ENCODE data around the gene THTPA. TPM values are rescaled to one million over a fixed set of nuclear protein-coding genes. Genes with fewer than 3 reads are reported as not detected.

Gene THTPA
- total and polyA plus RNA-seq, 2 of the 4 experiments (the other 2 are of a cell fraction), result 5.0 to 9.2 TPM

DNA sequence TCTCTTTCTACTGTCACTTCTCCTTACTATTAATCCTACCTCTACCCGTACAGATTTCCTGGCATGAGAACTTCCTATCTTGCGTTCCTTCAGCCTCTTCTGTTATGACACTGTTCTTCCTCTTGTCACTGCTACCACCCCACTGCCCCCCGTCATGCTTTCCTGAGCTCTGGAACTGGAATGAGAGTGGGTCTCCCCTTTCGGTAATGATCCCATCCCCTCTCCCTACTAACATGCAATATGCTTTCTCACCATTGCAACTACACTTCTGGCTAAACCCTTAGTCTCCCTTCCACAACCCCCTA is 16.4 kb downstream of the THTPA start:
- H2BK20ac ChIP-seq (ENCODE audit: low read depth, low read length), result no peak overlapping the region
- no peak overlapping the region for H3K4ac ChIP-seq (ENCODE audit: low read depth, low read length)
- intact Hi-C loops (cut with micrococcal nuclease), result no loop called here
- no peak overlapping the region for H2BK5ac ChIP-seq (ENCODE audit: low read depth, low read length, poor library complexity, severe bottlenecking)
- no peaks in the 10 kb centered on the region for H3K79me1 ChIP-seq (ENCODE audit: low read depth in 1 of 2, low read length in 2 of 2)
- DNase-seq (no peak), ATAC-seq (ENCODE audit: low read depth) (no peak)
- no peaks in the 10 kb centered on the region; the same call in 1 of the 2 replicates for H4K20me1 ChIP-seq (ENCODE audit: insufficient read depth, low read length)
- no peak overlapping the region for H4K8ac ChIP-seq (ENCODE audit: low read depth in 2 of 2, low read length in 2 of 2)
- H3K9ac ChIP-seq (ENCODE audit: low read depth, low read length), result no peak overlapping the region
- TF ChIP-seq RFX5 (IDR thresholded peaks at IDR 0.05; ENCODE audit: low read depth, low read length), result no peak
- TF ChIP-seq, protein P1, sequence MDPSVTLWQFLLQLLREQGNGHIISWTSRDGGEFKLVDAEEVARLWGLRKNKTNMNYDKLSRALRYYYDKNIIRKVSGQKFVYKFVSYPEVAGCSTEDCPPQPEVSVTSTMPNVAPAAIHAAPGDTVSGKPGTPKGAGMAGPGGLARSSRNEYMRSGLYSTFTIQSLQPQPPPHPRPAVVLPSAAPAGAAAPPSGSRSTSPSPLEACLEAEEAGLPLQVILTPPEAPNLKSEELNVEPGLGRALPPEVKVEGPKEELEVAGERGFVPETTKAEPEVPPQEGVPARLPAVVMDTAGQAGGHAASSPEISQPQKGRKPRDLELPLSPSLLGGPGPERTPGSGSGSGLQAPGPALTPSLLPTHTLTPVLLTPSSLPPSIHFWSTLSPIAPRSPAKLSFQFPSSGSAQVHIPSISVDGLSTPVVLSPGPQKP (IDR thresholded peaks at IDR 0.05; ENCODE audit: borderline replicate concordance, low read depth, low read length), result no peak
- H4K5ac ChIP-seq (ENCODE audit: low read depth, low read length), result no peak overlapping the region
- H2AK9ac ChIP-seq (replicated peaks; ENCODE audit: low read depth, low read length, poor library complexity), result no peak overlapping the region
- no peak overlapping the region for H3K18ac ChIP-seq (ENCODE audit: low read depth, low read length)
- ChIA-PET CTCF (no interaction called here), POLR2A (ENCODE audit: unreplicated experiment) (no interaction called here)
- no peak overlapping the region for H3K14ac ChIP-seq (replicated peaks; ENCODE audit: low read depth, low read length)
- H2AK5ac ChIP-seq (ENCODE audit: low read depth, low read length), result no peak overlapping the region
- peaks cover 2% of the 10 kb centered on the region; the same call in 1 of the 2 replicates for H3K9me1 ChIP-seq (ENCODE audit: insufficient read depth, low read length)
- H3K56ac ChIP-seq (ENCODE audit: extremely low read depth, insufficient read depth, low read length), result no peak overlapping the region
- no peak overlapping the region for H3K4me3 ChIP-seq (ENCODE audit: insufficient read depth, low read depth, low read length)
- no peak overlapping the region for H2BK15ac ChIP-seq (ENCODE audit: low read depth, low read length)
- H3K9me3 ChIP-seq (ENCODE audit: control insufficient read depth, insufficient read depth, low read length), result no peaks in the 10 kb centered on the region; the same call in 1 of the 2 replicates
- H3K27ac ChIP-seq (ENCODE audit: insufficient read depth, low read length), result no peak overlapping the region
- H4K91ac ChIP-seq (ENCODE audit: insufficient read depth, low read depth, low read length), result no peak overlapping the region
- in situ Hi-C loops (cut with MboI; ENCODE audit: low sequenced_read_pairs), result no loop called here
- no peak overlapping the region for H2BK120ac ChIP-seq (ENCODE audit: low read depth, low read length)
- H2AFZ ChIP-seq (replicated peaks; ENCODE audit: low read length, poor library complexity), result no peak overlapping the region
- H3K23ac ChIP-seq (ENCODE audit: low read depth, low read length), result no peak overlapping the region
- dilution Hi-C loops (cut with HindIII; ENCODE audit: low sequenced_read_pairs, unreplicated experiment), result no loop called here
- H3K27me3 ChIP-seq (ENCODE audit: control insufficient read depth, insufficient read depth, low read length), result peaks cover 63% of the 10 kb centered on the region
- no peak overlapping the region for H3K4me2 ChIP-seq (ENCODE audit: low read depth, low read length)
- 58% methylated on average over 4 of the region's 4 CpGs; no CpG with 5 or more reads in 1 of the 2 experiments for WGBS, 2 experiments (ENCODE audit: extremely low coverage in 2 of 2, insufficient read length in 1 of 2)
- BruUV-seq (replicated peaks), result no TSS peak
- no peaks in the 10 kb centered on the region for H3K36me3 ChIP-seq (ENCODE audit: control insufficient read depth, insufficient read depth, low read length)
- H3K4me1 ChIP-seq (ENCODE audit: control insufficient read depth, insufficient read depth, low read length), result peaks cover 2% of the 10 kb centered on the region; the same call in 1 of the 2 replicates

Data from IMR-90 (cell line).